ENCODE data around the gene CDKL4. TPM values are rescaled to one million over a fixed set of nuclear protein-coding genes. Genes with fewer than 3 reads are reported as not detected.

CDKL4 gene
- total RNA-seq, 4 donors from 2014 or later, result 0.48 to 1.5 TPM; not detected in 2

GRCh38 chr2:39181297-39181696 is 62.5 kb downstream of the CDKL4 start:
- WGBS, result 74% methylated on average over 2 of the region's 2 CpGs
- no peaks in the 10 kb centered on the region for H3K9me3 ChIP-seq
- no peak overlapping the region for H3K4me3 ChIP-seq
- no peaks in the 10 kb centered on the region for H3K36me3 ChIP-seq
- DNase-seq (ENCODE audit: low spot score in 2 of 2), result no peak
- no peak overlapping the region for H3K27ac ChIP-seq
- TF ChIP-seq POLR2AphosphoS5 (IDR thresholded peaks at IDR 0.05) (no peak), CTCF (IDR thresholded peaks at IDR 0.05) (no peak), EP300 (IDR thresholded peaks at IDR 0.05) (no peak), POLR2A (IDR thresholded peaks at IDR 0.05) (no peak)
- H3K4me1 ChIP-seq, result no peaks in the 10 kb centered on the region
- H3K27me3 ChIP-seq, result no peaks in the 10 kb centered on the region

GRCh38 chr2:39179974-39180960 is 63.5 kb downstream of the CDKL4 start:
- WGBS, result 80% methylated on average over 12 of the region's 12 CpGs
- no peak for TF ChIP-seq POLR2A (IDR thresholded peaks at IDR 0.05)
- no peak for TF ChIP-seq POLR2AphosphoS5 (IDR thresholded peaks at IDR 0.05)
- TF ChIP-seq CTCF (IDR thresholded peaks at IDR 0.05), result no peak
- TF ChIP-seq EP300 (IDR thresholded peaks at IDR 0.05), result no peak
- DNase-seq (ENCODE audit: low spot score in 2 of 2), result no peak
- no peak overlapping the region for H3K27ac ChIP-seq
- no peaks in the 10 kb centered on the region for H3K27me3 ChIP-seq
- H3K36me3 ChIP-seq, result no peaks in the 10 kb centered on the region
- H3K9me3 ChIP-seq, result no peaks in the 10 kb centered on the region
- no peak overlapping the region for H3K4me3 ChIP-seq
- no peaks in the 10 kb centered on the region for H3K4me1 ChIP-seq

- Histone ChIP-seq H3K36me3 (no peaks in the 10 kb centered on the region), H3K27ac (no peak overlapping the region), H3K4me3 (no peak overlapping the region), H3K9me3 (no peaks in the 10 kb centered on the region), H3K4me1 (no peaks in the 10 kb centered on the region), H3K27me3 (no peaks in the 10 kb centered on the region)
- no peak for DNase-seq (ENCODE audit: low spot score in 2 of 2)
- 88% methylated on average over 4 of the region's 4 CpGs for WGBS
- TF ChIP-seq EP300 (IDR thresholded peaks at IDR 0.05), result no peak
- TF ChIP-seq POLR2AphosphoS5 (IDR thresholded peaks at IDR 0.05), result no peak
- no peak for TF ChIP-seq CTCF (IDR thresholded peaks at IDR 0.05)
- TF ChIP-seq POLR2A (IDR thresholded peaks at IDR 0.05), result no peak
Measured at GRCh38 chr2:39178756-39179155, 65.0 kb downstream of the CDKL4 start.

GRCh38 chr2:39176997-39177396 is 66.8 kb downstream of the CDKL4 start:
- Histone ChIP-seq H3K36me3 (no peaks in the 10 kb centered on the region), H3K27me3 (no peaks in the 10 kb centered on the region), H3K4me1 (no peaks in the 10 kb centered on the region), H3K9me3 (no peaks in the 10 kb centered on the region), H3K27ac (no peak overlapping the region), H3K4me3 (no peak overlapping the region)
- 89% methylated on average over 1 of the region's 4 CpGs for WGBS
- DNase-seq (ENCODE audit: low spot score in 2 of 2), result no peak
- TF ChIP-seq POLR2AphosphoS5 (IDR thresholded peaks at IDR 0.05), result no peak
- TF ChIP-seq POLR2A (IDR thresholded peaks at IDR 0.05), result no peak
- TF ChIP-seq CTCF (IDR thresholded peaks at IDR 0.05), result no peak
- no peak for TF ChIP-seq EP300 (IDR thresholded peaks at IDR 0.05)

GRCh38 chr2:39175026-39175812 is 68.6 kb downstream of the CDKL4 start:
- H3K9me3 ChIP-seq, result no peaks in the 10 kb centered on the region
- H3K27ac ChIP-seq, result no peak overlapping the region
- H3K36me3 ChIP-seq, result no peaks in the 10 kb centered on the region
- H3K27me3 ChIP-seq, result no peaks in the 10 kb centered on the region
- no peak overlapping the region for H3K4me3 ChIP-seq
- TF ChIP-seq CTCF (IDR thresholded peaks at IDR 0.05) (no peak), POLR2A (IDR thresholded peaks at IDR 0.05) (no peak), POLR2AphosphoS5 (IDR thresholded peaks at IDR 0.05) (no peak), EP300 (IDR thresholded peaks at IDR 0.05) (no peak)
- 71% methylated on average over 5 of the region's 5 CpGs for WGBS
- DNase-seq (ENCODE audit: low spot score in 2 of 2), result no peak
- no peaks in the 10 kb centered on the region for H3K4me1 ChIP-seq

Data from suprapubic skin (tissue), 4 donors.